Trophoblast cell (in vitro differentiated cells and primary cell): ENCODE measurements around the gene PITPNM3.
A peak's percentile ranks its signal among the peaks of the same experiment; 100 is the strongest.

Source experiments
- DNase-seq, 2 donors: peaks; one replicate each; pipeline ENCODE4 v3.0.0-alpha.2; 2016
- H2AFZ ChIP-seq: 2 replicates; pipeline ENCODE4 v1.6.1; 2013; ENCODE audit warnings: low read length, moderate library complexity, mild to moderate bottlenecking; ENCODE audit not compliant: insufficient read depth, poor library complexity
- H2AK5ac ChIP-seq: 2 replicates; pipeline ENCODE4 v1.6.1; 2013; ENCODE audit warnings: mild to moderate bottlenecking, low read length
- H2BK120ac ChIP-seq: 2 replicates; pipeline ENCODE4 v1.6.1; 2013; ENCODE audit warnings: low read length, mild to moderate bottlenecking, moderate library complexity; ENCODE audit not compliant: insufficient read depth, poor library complexity
- H2BK12ac ChIP-seq: 2 replicates; pipeline ENCODE4 v1.6.1; 2013; ENCODE audit warnings: mild to moderate bottlenecking, low read length, moderate library complexity
- H2BK5ac ChIP-seq: 2 replicates; pipeline ENCODE4 v1.6.1; 2013; ENCODE audit warnings: low read length, low read depth, moderate library complexity, mild to moderate bottlenecking; ENCODE audit not compliant: poor library complexity
- H3K14ac ChIP-seq: 2 replicates; pipeline ENCODE4 v1.6.1; 2013; ENCODE audit warnings: mild to moderate bottlenecking, low read length
- H3K18ac ChIP-seq: 2 replicates; pipeline ENCODE4 v1.6.1; 2013; ENCODE audit warnings: mild to moderate bottlenecking, low read length
- H3K23ac ChIP-seq: 2 replicates; pipeline ENCODE4 v1.6.1; 2013; ENCODE audit warnings: low read length
- H3K27ac ChIP-seq: 2 replicates; pipeline ENCODE4 v1.5.1; 2013; ENCODE audit warnings: low read depth, mild to moderate bottlenecking, inconsistent platforms, low read length, moderate library complexity
- H3K27me3 ChIP-seq: 2 replicates; pipeline ENCODE4 v1.6.1; 2013; ENCODE audit warnings: inconsistent platforms, mild to moderate bottlenecking, low read length, moderate library complexity; ENCODE audit not compliant: insufficient read depth
- H3K36me3 ChIP-seq, 2 experiments: 1 replicate in 1 of 2; 2 replicates in 1 of 2; pipeline ENCODE4 v1.6.1; 2013; ENCODE audit warnings: low read length in 2 of 2, mild to moderate bottlenecking in 2 of 2, moderate library complexity in 1 of 2; ENCODE audit not compliant: insufficient read depth in 2 of 2, control insufficient read depth in 1 of 2
- H3K4ac ChIP-seq: 2 replicates; pipeline ENCODE4 v1.6.1; 2013; ENCODE audit warnings: low read depth, mild to moderate bottlenecking, low read length, moderate library complexity
- H3K4me1 ChIP-seq, 2 experiments: 1 replicate in 1 of 2; 2 replicates in 1 of 2; pipeline ENCODE4 v1.6.1; 2013; ENCODE audit warnings: low read length in 2 of 2, mild to moderate bottlenecking in 2 of 2, moderate library complexity in 1 of 2; ENCODE audit not compliant: insufficient read depth in 2 of 2, control insufficient read depth in 1 of 2
- H3K4me2 ChIP-seq: 2 replicates; pipeline ENCODE4 v1.6.1; 2013; ENCODE audit warnings: inconsistent platforms, mild to moderate bottlenecking, low read length, moderate library complexity
- H3K4me3 ChIP-seq: 2 replicates; pipeline ENCODE4 v1.5.1; 2013; ENCODE audit warnings: mild to moderate bottlenecking, low read depth, low read length, inconsistent platforms
- H3K79me1 ChIP-seq: one replicate; pipeline ENCODE4 v1.6.1; 2013; ENCODE audit warnings: low read length
- H3K79me2 ChIP-seq: 2 replicates; pipeline ENCODE4 v1.6.1; 2013; ENCODE audit warnings: low read length, mild to moderate bottlenecking; ENCODE audit not compliant: control insufficient read depth, insufficient read depth, poor library complexity
- H3K9ac ChIP-seq: 2 replicates; pipeline ENCODE4 v1.6.1; 2013; ENCODE audit warnings: mild to moderate bottlenecking, low read length
- H3K9me3 ChIP-seq: 2 replicates; pipeline ENCODE4 v1.6.1; 2013; ENCODE audit warnings: low read depth, mild to moderate bottlenecking, control low read depth, inconsistent platforms, low read length; ENCODE audit not compliant: insufficient read depth
- H4K12ac ChIP-seq: 2 replicates; pipeline ENCODE4 v1.6.1; 2013; ENCODE audit warnings: low read depth, mild to moderate bottlenecking, low read length, moderate library complexity
- H4K8ac ChIP-seq: 2 replicates; pipeline ENCODE4 v1.6.1; 2013; ENCODE audit warnings: low read depth, mild to moderate bottlenecking, low read length, moderate library complexity
- H4K91ac ChIP-seq: one replicate; pipeline ENCODE4 v1.6.1; 2013; ENCODE audit warnings: low read depth, mild to moderate bottlenecking, low read length, moderate library complexity
- WGBS: extraction: QIAGEN DNeasy Blood & Tissue Kit; methylation state at CpG from one replicate; pipeline ENCODE4 v1.1.7; 2013; ENCODE audit warnings: missing lambda C conversion rate; ENCODE audit not compliant: insufficient read length, insufficient coverage; ENCODE audit errors: extremely low coverage; 5-methylcytosine and 5-hydroxymethylcytosine counted together

PITPNM3 gene

DNA sequence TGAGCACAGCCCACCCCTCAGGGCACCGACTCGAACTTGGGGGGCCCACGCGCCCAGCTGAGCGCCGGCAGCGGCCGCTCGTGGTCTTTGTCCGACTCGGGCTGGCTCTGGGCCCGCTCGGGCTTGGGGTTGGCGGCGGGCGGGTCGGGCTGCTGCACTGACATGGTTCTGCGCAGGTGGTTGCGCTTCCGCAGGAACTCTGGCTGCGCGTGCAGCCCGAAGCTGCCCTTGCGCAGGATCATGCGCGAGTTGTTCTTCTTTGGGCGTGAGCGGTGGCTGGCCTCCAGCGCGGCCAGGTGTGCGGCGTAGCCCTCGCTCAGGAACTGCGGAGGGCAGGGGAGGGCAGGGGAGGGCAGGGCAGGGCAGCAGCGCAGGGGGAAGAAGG is 101.0 kb downstream of the PITPNM3 start:
- no peak overlapping the region for H4K12ac ChIP-seq
- H3K4me2 ChIP-seq: peak overlapping the region; percentile 58
- H2BK12ac ChIP-seq: no peak overlapping the region
- H2BK120ac ChIP-seq: no peak overlapping the region
- H3K79me1 ChIP-seq: no peaks in the 10 kb centered on the region
- no peak overlapping the region for H3K27ac ChIP-seq
- H3K9me3 ChIP-seq: no peaks in the 10 kb centered on the region
- DNase-seq: peak in 1 of 2 donors; percentile 3
- H2AK5ac ChIP-seq: no peak overlapping the region
- H3K27me3 ChIP-seq: peaks cover 5% of the 10 kb centered on the region
- no peak overlapping the region for H3K9ac ChIP-seq
- no peak overlapping the region for H3K23ac ChIP-seq
- H4K8ac ChIP-seq: peak overlapping the region; percentile 32
- H3K14ac ChIP-seq: no peak overlapping the region
- no CpG with 5 or more reads among the region's 35 CpGs for WGBS
- no peaks in the 10 kb centered on the region for H3K36me3 ChIP-seq
- H3K18ac ChIP-seq: no peak overlapping the region
- no peak overlapping the region for H2BK5ac ChIP-seq
- H2AFZ ChIP-seq: peak overlapping the region; percentile 1
- no peak overlapping the region for H3K4ac ChIP-seq
- peaks cover 3 to 7% of the 10 kb centered on the region in 2 experiments for H3K4me1 ChIP-seq
- no peaks in the 10 kb centered on the region for H3K79me2 ChIP-seq
- no peak overlapping the region for H3K4me3 ChIP-seq
- no peak overlapping the region for H4K91ac ChIP-seq

DNA sequence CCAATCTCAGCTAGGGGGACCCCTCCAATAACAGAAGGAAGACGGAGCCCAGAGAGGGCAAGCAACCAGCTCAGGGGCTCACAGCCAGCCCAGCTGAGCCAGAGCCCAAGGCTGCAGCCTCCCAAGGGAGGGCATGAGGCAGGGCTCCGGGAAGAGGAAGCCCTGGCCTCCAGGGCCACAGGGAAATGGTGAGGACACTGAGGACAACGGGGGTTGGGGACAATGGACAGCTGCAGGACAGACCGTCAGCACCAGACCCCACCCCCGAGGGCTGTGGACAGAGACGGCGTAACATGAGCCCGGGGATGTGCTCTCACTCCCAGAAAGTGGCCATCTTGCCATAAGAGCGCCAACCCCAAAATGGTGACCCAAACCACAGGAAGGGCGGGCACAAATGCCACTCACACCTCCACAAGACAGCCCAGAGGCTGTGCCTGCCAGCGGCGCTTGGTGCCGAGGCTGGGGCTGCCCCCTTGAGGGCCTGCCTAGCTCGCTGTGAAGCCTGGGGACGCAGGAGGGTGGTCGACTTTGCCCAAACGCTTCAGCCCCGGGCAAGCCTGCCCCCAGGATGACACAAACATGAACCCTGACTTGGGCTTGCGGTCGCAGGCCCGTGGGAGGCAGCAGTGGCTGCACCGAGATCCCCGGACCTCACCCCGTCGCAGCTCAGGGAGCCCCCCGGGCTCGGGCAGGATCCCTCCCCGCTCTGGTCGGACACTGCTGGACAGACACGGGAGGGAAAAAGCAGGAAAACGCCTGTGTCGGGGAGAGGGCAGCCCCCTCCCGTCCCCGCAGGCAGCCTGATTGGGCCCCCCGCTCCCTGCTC is 101.6 kb downstream of the PITPNM3 start:
- Histone ChIP-seq H3K79me1 (no peaks in the 10 kb centered on the region), H3K9ac (no peak overlapping the region), H2BK12ac (no peak overlapping the region), H2BK120ac (no peak overlapping the region), H4K12ac (no peak overlapping the region), H3K4me1 (peaks cover 3 to 7% of the 10 kb centered on the region in 2 experiments), H4K8ac (peak overlapping the region; percentile 32), H3K27ac (no peak overlapping the region), H3K9me3 (no peaks in the 10 kb centered on the region), H3K79me2 (no peaks in the 10 kb centered on the region), H3K18ac (no peak overlapping the region), H2BK5ac (no peak overlapping the region), H2AFZ (peak overlapping the region; percentile 1), H3K4me3 (no peak overlapping the region), H3K4ac (no peak overlapping the region), H3K4me2 (peak overlapping the region; percentile 58), H3K36me3 (peaks cover 0 to 2% of the 10 kb centered on the region in 2 experiments), H3K14ac (no peak overlapping the region), H3K27me3 (peaks cover 5% of the 10 kb centered on the region), H2AK5ac (no peak overlapping the region), H3K23ac (no peak overlapping the region), H4K91ac (no peak overlapping the region)
- WGBS: no CpG with 5 or more reads among the region's 35 CpGs
- DNase-seq: no peak

DNA sequence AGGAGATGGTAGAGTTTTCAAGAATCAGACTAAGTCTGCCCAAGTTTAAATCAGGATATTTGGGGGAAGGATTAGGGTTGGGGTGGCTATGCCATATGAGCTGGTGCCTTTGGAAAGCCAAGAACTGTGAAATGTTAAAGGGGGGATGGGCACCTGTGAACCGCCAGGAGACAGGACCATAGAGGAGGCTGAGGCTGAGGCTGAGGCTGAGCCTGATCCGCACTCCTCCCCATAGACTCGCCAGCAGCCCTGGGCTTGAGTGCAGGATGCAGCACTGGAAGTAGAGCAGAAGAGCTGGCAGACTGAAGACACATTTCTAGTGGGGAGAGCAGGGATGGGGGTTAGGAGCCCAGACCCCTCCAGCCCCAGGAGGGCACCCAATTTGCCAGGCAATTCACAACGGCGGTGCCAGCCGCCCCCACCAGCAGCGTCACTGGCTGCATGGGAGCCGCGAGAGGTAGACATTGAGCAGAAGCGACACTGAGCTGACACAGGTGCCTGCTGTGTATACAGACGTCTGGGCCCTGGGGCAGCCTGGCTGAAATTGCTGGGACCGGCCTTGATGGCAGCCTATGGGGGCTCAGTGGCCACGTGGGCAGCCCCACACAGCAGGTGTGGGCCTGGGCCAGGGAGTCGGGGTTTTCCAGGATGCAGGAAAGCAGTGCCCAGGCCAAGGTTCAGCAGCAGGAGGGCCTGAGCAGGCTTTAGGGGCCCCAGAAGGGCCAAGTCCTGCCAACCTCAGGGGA is 102.9 kb downstream of the PITPNM3 start:
- Histone ChIP-seq H3K27me3 (peaks cover 5% of the 10 kb centered on the region), H3K27ac (no peak overlapping the region), H3K4me3 (no peak overlapping the region), H2BK120ac (no peak overlapping the region), H3K4ac (no peak overlapping the region), H3K36me3 (peaks cover 6% of the 10 kb centered on the region in 2 experiments), H2AFZ (no peak overlapping the region), H4K91ac (no peak overlapping the region), H3K9me3 (no peaks in the 10 kb centered on the region), H3K4me1 (peaks cover 3 to 7% of the 10 kb centered on the region in 2 experiments), H3K4me2 (no peak overlapping the region), H3K23ac (no peak overlapping the region), H2BK5ac (no peak overlapping the region), H2AK5ac (no peak overlapping the region), H4K12ac (no peak overlapping the region), H2BK12ac (no peak overlapping the region), H3K9ac (no peak overlapping the region), H3K14ac (no peak overlapping the region), H3K79me1 (no peaks in the 10 kb centered on the region), H3K79me2 (no peaks in the 10 kb centered on the region), H4K8ac (no peak overlapping the region), H3K18ac (no peak overlapping the region)
- DNase-seq: no peak
- WGBS: no CpG with 5 or more reads among the region's 14 CpGs

DNA sequence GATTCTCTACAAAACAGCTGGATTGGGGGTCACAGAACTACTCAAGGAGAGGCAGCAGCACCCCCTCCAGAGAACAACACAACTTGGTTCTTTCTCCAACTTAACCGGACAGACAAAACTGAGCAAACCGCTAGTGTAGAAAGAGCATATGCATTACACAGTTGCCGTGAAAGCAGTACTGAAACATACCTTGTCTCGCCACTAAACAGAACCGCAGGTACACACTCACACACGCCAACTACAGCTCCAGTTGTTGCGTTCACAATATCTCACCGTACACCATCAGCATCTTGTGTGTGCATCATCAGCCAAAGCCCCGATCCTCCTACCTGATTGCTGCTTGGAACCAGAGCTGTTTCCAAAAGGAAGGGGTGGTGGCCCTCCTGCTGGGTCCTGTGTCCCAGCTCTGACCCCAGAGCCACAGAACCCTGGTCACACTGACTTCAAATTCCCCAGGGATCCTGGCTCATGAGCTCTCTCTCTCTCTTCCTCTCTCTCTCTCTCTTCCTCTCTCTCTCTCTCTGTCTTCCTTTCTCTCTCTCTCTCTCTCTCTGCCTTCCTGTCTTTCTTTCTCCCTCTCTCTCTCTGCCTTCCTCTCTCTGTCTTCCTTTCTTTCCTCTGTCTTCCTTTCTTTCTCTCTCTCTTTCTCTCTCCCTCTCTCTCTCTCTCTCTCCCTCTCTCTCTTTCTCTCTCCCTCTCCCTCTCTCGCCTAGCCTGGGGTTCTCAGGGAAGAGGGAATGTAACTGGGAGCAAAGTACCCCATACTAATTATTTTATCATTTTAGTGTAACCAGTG is 103.7 kb downstream of the PITPNM3 start:
- no peak for DNase-seq
- Histone ChIP-seq H3K4me2 (no peak overlapping the region), H3K9ac (no peak overlapping the region), H2AK5ac (no peak overlapping the region), H4K8ac (no peak overlapping the region), H3K14ac (no peak overlapping the region), H3K4me3 (no peak overlapping the region), H3K4ac (no peak overlapping the region), H2AFZ (no peak overlapping the region), H3K23ac (no peak overlapping the region), H2BK120ac (no peak overlapping the region), H4K91ac (no peak overlapping the region), H2BK5ac (no peak overlapping the region), H3K27me3 (peaks cover 5% of the 10 kb centered on the region), H2BK12ac (no peak overlapping the region), H3K9me3 (no peaks in the 10 kb centered on the region), H3K79me1 (no peaks in the 10 kb centered on the region), H3K27ac (no peak overlapping the region), H4K12ac (no peak overlapping the region), H3K18ac (no peak overlapping the region), H3K4me1 (peaks cover 3 to 7% of the 10 kb centered on the region in 2 experiments), H3K36me3 (peaks cover 6 to 8% of the 10 kb centered on the region in 2 experiments), H3K79me2 (no peaks in the 10 kb centered on the region)
- WGBS: no CpG with 5 or more reads among the region's 10 CpGs
